Loucy (cell line): ENCODE measurements around the gene RBM33.

Experiments
- H2AFZ ChIP-seq: fragments of 200-600 bp; sonication (generic); 2 replicates; pipeline ENCODE4 v1.6.0; 2016; ENCODE audit warnings: antibody characterized with exemption, mild to moderate bottlenecking, low read length, moderate library complexity
- H3F3A ChIP-seq: fragments of 200-600 bp; 2 replicates; pipeline ENCODE4 v1.6.0; 2016; ENCODE audit warnings: antibody characterized with exemption, low read depth, mild to moderate bottlenecking
- H3K27me3 ChIP-seq: fragments of 200-600 bp; sonication (generic); 2 replicates; pipeline ENCODE4 v1.6.1; 2014; ENCODE audit warnings: low read length, mild to moderate bottlenecking; ENCODE audit not compliant: insufficient read depth, poor library complexity, severe bottlenecking
- H3K36me3 ChIP-seq: fragments of 200-600 bp; sonication (generic); 2 replicates; pipeline ENCODE4 v1.6.1; 2016; ENCODE audit warnings: low read length; ENCODE audit not compliant: insufficient read depth
- H3K4me1 ChIP-seq: fragments of 200-600 bp; sonication (generic); 2 replicates; pipeline ENCODE4 v1.5.1; 2014; ENCODE audit warnings: low read length, mild to moderate bottlenecking; ENCODE audit not compliant: insufficient read depth, poor library complexity, severe bottlenecking
- H3K4me2 ChIP-seq: fragments of 200-600 bp; sonication (generic); 2 replicates; pipeline ENCODE4 v1.6.0; 2014; ENCODE audit warnings: antibody characterized with exemption, low read length, low read depth, mild to moderate bottlenecking; ENCODE audit not compliant: poor library complexity, severe bottlenecking
- H3K4me3 ChIP-seq: fragments of 200-600 bp; sonication (generic); 2 replicates; pipeline ENCODE4 v1.5.1; 2014; ENCODE audit warnings: low read length, mild to moderate bottlenecking, mixed read lengths; ENCODE audit not compliant: poor library complexity, severe bottlenecking
- H3K79me2 ChIP-seq: fragments of 200-600 bp; sonication (generic); 2 replicates; pipeline ENCODE4 v1.6.1; 2014; ENCODE audit warnings: low read length; ENCODE audit not compliant: insufficient read depth
- H3K9ac ChIP-seq: fragments of 200-600 bp; sonication (generic); 2 replicates; pipeline ENCODE4 v1.6.0; 2014; ENCODE audit warnings: mild to moderate bottlenecking, low read depth, low read length, moderate library complexity; ENCODE audit not compliant: poor library complexity, severe bottlenecking
- H3K9me2 ChIP-seq: fragments of 200-600 bp; sonication (generic); replicated peaks from 2 replicates; pipeline ENCODE4 v1.6.1; 2016; ENCODE audit warnings: low read depth, low read length, mixed read lengths
- H3K9me3 ChIP-seq: fragments of 200-600 bp; sonication (generic); 2 replicates; pipeline ENCODE4 v1.6.1; 2014; ENCODE audit warnings: mild to moderate bottlenecking, antibody characterized with exemption, low read length, low read depth; ENCODE audit not compliant: insufficient read depth
- H4K20me1 ChIP-seq: fragments of 200-600 bp; sonication (generic); 2 replicates; pipeline ENCODE4 v1.6.0; 2014; ENCODE audit warnings: antibody characterized with exemption, low read length, mild to moderate bottlenecking; ENCODE audit not compliant: insufficient read depth, poor library complexity, severe bottlenecking
- EZH2phosphoT487 ChIP-seq: fragments of 200-600 bp; IDR thresholded peaks from 2 replicates; pipeline ENCODE4 v1.6.1; 2018; ENCODE audit warnings: antibody characterized with exemption, mild to moderate bottlenecking, moderate library complexity, borderline replicate concordance
- TF ChIP-seq, protein P1 (sequence below): fragments of 200-600 bp; sonication (generic); conservative IDR thresholded peaks from 2 replicates; pipeline ENCODE4 v1.5.1; 2014; ENCODE audit warnings: mild to moderate bottlenecking, antibody characterized with exemption, low read length

The RBM33 gene

DNA sequence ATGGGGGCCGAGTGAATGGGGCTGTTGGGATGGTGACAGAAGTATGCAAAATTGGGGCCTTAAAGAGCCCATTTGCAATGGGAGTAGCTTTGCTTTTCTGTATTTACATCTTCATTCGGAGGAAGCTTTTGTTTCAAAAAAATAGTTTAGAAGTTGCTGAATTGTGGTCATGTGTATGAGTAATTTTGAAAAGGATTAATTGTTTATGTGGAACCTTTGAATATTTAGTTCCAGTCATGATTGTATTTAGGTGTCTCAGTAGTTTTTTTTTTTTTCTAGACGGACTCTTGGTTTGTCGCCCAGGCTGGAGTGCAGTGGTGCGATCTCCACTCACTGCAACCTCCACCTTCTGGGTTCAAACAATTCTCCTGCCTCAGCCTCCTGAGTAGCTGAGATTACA is 37.2 kb downstream of the RBM33 start:
- Histone ChIP-seq H3K9me3 (no peaks in the 10 kb centered on the region), H3K27me3 (no peaks in the 10 kb centered on the region), H3K4me3 (no peak overlapping the region), H3K36me3 (peaks cover 75% of the 10 kb centered on the region), H3K9me2 (no peaks in the 10 kb centered on the region), H2AFZ (no peak overlapping the region), H3K4me1 (peaks cover 14% of the 10 kb centered on the region), H3F3A (no peaks in the 10 kb centered on the region), H3K79me2 (peaks cover 91% of the 10 kb centered on the region), H3K4me2 (no peak overlapping the region), H4K20me1 (peaks cover 66% of the 10 kb centered on the region), H3K9ac (no peak overlapping the region)
- no peak for TF ChIP-seq EZH2phosphoT487
- TF ChIP-seq, protein P1, sequence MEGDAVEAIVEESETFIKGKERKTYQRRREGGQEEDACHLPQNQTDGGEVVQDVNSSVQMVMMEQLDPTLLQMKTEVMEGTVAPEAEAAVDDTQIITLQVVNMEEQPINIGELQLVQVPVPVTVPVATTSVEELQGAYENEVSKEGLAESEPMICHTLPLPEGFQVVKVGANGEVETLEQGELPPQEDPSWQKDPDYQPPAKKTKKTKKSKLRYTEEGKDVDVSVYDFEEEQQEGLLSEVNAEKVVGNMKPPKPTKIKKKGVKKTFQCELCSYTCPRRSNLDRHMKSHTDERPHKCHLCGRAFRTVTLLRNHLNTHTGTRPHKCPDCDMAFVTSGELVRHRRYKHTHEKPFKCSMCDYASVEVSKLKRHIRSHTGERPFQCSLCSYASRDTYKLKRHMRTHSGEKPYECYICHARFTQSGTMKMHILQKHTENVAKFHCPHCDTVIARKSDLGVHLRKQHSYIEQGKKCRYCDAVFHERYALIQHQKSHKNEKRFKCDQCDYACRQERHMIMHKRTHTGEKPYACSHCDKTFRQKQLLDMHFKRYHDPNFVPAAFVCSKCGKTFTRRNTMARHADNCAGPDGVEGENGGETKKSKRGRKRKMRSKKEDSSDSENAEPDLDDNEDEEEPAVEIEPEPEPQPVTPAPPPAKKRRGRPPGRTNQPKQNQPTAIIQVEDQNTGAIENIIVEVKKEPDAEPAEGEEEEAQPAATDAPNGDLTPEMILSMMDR: no peak

DNA sequence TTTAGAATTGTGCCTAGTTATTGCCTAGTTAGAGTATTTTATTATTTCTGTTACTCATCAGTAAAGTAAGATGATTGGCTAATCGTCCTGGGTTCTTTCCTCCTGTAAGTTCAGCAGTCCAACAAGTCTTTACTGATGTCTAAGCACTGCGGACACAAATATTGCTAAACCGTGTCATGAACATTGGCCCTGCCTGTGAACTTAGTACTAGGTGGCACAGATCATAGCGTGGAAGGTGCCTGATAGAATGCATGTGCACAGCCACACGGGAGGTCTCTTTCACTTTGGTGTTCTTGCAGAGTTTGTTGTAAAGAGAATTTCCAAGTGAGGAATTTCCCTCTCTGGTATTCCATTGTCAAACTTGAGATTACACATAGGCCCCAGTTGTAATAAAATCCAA is 38.0 kb downstream of the RBM33 start:
- H3K4me2 ChIP-seq: no peak overlapping the region
- H3K4me1 ChIP-seq: peaks cover 11% of the 10 kb centered on the region
- no peaks in the 10 kb centered on the region for H3K27me3 ChIP-seq
- H2AFZ ChIP-seq: no peak overlapping the region
- peaks cover 83% of the 10 kb centered on the region for H3K79me2 ChIP-seq
- TF ChIP-seq EZH2phosphoT487: no peak
- TF ChIP-seq, protein P1: no peak
- H3K9me3 ChIP-seq: no peaks in the 10 kb centered on the region
- H3K36me3 ChIP-seq: peaks cover 71% of the 10 kb centered on the region
- H4K20me1 ChIP-seq: peaks cover 58% of the 10 kb centered on the region
- no peak overlapping the region for H3K4me3 ChIP-seq
- no peaks in the 10 kb centered on the region for H3F3A ChIP-seq
- no peaks in the 10 kb centered on the region for H3K9me2 ChIP-seq
- no peak overlapping the region for H3K9ac ChIP-seq

DNA sequence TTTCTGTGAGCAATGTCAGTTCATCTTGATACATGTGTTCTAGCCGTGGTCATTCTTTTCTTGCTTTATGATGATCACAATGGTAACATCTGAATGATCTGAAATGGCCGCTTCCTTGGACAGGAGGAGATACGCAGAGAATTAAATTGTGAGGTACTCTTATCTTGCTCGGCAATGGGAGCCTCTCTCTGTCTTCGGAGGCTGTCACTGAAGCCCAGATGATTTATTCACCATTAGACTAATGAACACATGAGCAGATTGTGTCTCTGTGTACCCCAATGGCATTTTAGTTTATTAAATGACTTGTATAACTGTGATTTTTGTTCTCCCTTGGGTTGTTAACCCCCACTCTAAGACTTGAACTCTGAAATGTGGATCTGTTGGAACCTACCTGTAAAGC is 38.6 kb downstream of the RBM33 start:
- Histone ChIP-seq H3K4me2 (no peak overlapping the region), H3F3A (no peaks in the 10 kb centered on the region), H3K4me1 (peaks cover 11% of the 10 kb centered on the region), H3K9me3 (no peaks in the 10 kb centered on the region), H3K9ac (no peak overlapping the region), H3K36me3 (peaks cover 67% of the 10 kb centered on the region), H2AFZ (no peak overlapping the region), H4K20me1 (peaks cover 55% of the 10 kb centered on the region), H3K27me3 (no peaks in the 10 kb centered on the region), H3K4me3 (no peak overlapping the region), H3K79me2 (peaks cover 81% of the 10 kb centered on the region), H3K9me2 (no peaks in the 10 kb centered on the region)
- TF ChIP-seq, protein P1: no peak
- TF ChIP-seq EZH2phosphoT487: no peak
